Ishikawa (cell line): Measurements from ENCODE around the gene ACTN1.

ENCODE experiments used
- CEBPB ChIP-seq: IDR thresholded peaks from 2 replicates; pipeline ENCODE4 v1.6.1; 2012
- CREB1 ChIP-seq: IDR thresholded peaks from 2 replicates; pipeline ENCODE4 v1.6.1; 2012; ENCODE audit warnings: low read depth
- EGR1 ChIP-seq: IDR thresholded peaks from 2 replicates; pipeline ENCODE4 v1.6.1; 2012
- EP300 ChIP-seq: IDR thresholded peaks from 2 replicates; pipeline ENCODE4 v1.6.1; 2012; ENCODE audit warnings: borderline replicate concordance
- FOXM1 ChIP-seq: IDR thresholded peaks from 2 replicates; pipeline ENCODE4 v1.6.1; 2012; ENCODE audit warnings: low read depth, borderline replicate concordance
- MAX ChIP-seq: IDR thresholded peaks from 2 replicates; pipeline ENCODE4 v1.6.1; 2012
- NFIC ChIP-seq: IDR thresholded peaks from 2 replicates; pipeline ENCODE4 v1.6.1; 2012
- RAD21 ChIP-seq: IDR thresholded peaks from 2 replicates; pipeline ENCODE4 v1.6.1; 2012; ENCODE audit warnings: low read depth
- TAF1 ChIP-seq: IDR thresholded peaks from 2 replicates; pipeline ENCODE4 v1.6.1; 2012; ENCODE audit warnings: low read depth, mild to moderate bottlenecking
- TCF12 ChIP-seq: IDR thresholded peaks from 2 replicates; pipeline ENCODE4 v1.6.1; 2012; ENCODE audit warnings: low read depth
- TEAD4 ChIP-seq: IDR thresholded peaks from 2 replicates; pipeline ENCODE4 v1.6.1; 2012
- USF1 ChIP-seq: IDR thresholded peaks from 2 replicates; pipeline ENCODE4 v1.6.1; 2012
- YY1 ChIP-seq: IDR thresholded peaks from 2 replicates; pipeline ENCODE4 v1.6.1; 2012; ENCODE audit warnings: low read depth
- ZBTB7A ChIP-seq: IDR thresholded peaks from 2 replicates; pipeline ENCODE4 v1.6.1; 2012; ENCODE audit warnings: low read depth
- TF ChIP-seq, protein P1 (sequence below): IDR thresholded peaks from 2 replicates; pipeline ENCODE4 v1.6.1; 2012; ENCODE audit warnings: low read depth, mild to moderate bottlenecking

The ACTN1 gene

DNA sequence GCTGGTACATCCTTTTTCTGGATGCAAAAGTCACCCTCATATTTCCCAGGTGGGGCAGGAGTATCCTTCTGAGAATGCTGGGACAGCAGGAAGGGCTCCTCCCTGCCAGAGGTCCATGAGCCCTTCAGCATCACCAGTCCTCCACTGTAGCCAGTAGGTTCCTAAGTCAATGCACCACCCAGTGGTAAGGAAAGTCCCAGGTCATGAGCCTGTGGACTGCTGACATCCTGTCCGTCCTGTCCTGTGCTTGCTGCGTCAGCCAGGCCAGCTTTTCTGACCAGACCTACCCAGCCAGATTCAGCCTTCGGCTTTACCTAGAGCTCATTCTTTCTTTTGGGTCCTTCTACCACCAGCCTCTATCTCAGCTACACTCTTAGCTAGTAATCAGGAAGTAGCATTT, 23.0 kb upstream of the ACTN1 start:
- TF ChIP-seq TAF1 (no peak), RAD21 (peak; percentile 53)

- TF ChIP-seq YY1 = no peak
- no peak for TF ChIP-seq USF1
- no peak for TF ChIP-seq TAF1
- TF ChIP-seq CREB1 = no peak
- TF ChIP-seq EP300 = no peak
- no peak for TF ChIP-seq CEBPB
- TF ChIP-seq TEAD4 = no peak
- no peak for TF ChIP-seq EGR1
- no peak for TF ChIP-seq MAX
- TF ChIP-seq FOXM1 = no peak
- no peak for TF ChIP-seq ZBTB7A
- no peak for TF ChIP-seq NFIC
- TF ChIP-seq TCF12 = no peak
- no peak for TF ChIP-seq RAD21
- TF ChIP-seq, protein P1, sequence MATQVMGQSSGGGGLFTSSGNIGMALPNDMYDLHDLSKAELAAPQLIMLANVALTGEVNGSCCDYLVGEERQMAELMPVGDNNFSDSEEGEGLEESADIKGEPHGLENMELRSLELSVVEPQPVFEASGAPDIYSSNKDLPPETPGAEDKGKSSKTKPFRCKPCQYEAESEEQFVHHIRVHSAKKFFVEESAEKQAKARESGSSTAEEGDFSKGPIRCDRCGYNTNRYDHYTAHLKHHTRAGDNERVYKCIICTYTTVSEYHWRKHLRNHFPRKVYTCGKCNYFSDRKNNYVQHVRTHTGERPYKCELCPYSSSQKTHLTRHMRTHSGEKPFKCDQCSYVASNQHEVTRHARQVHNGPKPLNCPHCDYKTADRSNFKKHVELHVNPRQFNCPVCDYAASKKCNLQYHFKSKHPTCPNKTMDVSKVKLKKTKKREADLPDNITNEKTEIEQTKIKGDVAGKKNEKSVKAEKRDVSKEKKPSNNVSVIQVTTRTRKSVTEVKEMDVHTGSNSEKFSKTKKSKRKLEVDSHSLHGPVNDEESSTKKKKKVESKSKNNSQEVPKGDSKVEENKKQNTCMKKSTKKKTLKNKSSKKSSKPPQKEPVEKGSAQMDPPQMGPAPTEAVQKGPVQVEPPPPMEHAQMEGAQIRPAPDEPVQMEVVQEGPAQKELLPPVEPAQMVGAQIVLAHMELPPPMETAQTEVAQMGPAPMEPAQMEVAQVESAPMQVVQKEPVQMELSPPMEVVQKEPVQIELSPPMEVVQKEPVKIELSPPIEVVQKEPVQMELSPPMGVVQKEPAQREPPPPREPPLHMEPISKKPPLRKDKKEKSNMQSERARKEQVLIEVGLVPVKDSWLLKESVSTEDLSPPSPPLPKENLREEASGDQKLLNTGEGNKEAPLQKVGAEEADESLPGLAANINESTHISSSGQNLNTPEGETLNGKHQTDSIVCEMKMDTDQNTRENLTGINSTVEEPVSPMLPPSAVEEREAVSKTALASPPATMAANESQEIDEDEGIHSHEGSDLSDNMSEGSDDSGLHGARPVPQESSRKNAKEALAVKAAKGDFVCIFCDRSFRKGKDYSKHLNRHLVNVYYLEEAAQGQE = no peak
These were observed 22.3 kb upstream of the ACTN1 start for GRCh38 chr14:69001375-69001774.

- TF ChIP-seq YY1 (no peak), EP300 (no peak), TAF1 (no peak), TEAD4 (no peak)
- TF ChIP-seq, protein P1 = no peak
These were observed 19.0 kb upstream of the ACTN1 start for GRCh38 chr14:68998062-68998461.

DNA sequence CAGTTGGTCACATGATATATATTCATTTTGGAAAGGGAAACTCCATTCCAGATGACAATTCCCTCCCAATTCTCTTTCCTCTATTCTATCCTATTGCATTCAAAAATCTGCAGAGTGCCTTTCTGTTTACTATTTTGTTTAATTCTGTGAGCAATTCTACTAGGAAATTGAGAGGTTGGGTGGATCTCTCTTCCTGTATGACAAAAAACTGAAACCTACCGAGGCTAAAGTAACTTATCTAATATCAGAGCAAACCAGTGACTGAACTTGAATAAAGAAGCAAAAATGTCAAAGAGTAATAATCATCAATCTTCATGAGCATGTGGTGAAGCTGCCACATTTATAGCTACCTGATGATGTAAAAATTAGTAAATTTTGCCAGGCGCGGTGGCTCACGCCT, 16.6 kb upstream of the ACTN1 start:
- TF ChIP-seq FOXM1 (no peak), ZBTB7A (no peak), MAX (no peak), TAF1 (no peak), EP300 (no peak), USF1 (no peak), YY1 (no peak), RAD21 (no peak), CEBPB (no peak), EGR1 (no peak), CREB1 (no peak)
- TF ChIP-seq, protein P1 = no peak

DNA sequence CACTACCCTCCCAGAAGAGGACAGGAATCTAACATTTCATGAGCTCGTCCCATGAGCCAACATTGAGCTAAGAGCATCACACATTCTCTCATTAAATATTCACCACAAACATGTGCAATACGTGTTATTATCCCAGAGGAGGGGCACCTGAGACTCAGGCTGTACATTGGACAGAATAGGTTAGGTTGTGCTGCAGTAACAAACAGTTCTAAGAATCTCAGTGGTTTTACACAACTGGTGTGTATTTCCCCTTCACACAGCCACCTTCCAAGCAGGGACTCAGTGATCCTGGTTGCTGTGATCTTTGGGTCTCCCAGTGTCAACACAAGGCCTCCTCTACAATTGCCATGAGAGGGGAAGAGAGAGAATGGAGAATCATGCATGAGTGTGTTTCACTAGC, 15.0 kb upstream of the ACTN1 start:
- TF ChIP-seq CREB1 (no peak), MAX (no peak), USF1 (no peak), EP300 (no peak), TAF1 (no peak), EGR1 (no peak), TCF12 (no peak), ZBTB7A (no peak), CEBPB (no peak), NFIC (no peak), FOXM1 (no peak), TEAD4 (no peak)
- TF ChIP-seq, protein P1 = no peak
